Central memory CD4-positive, alpha-beta T cell (primary cell): ENCODE data around the gene SMURF2.
"Not testable (repeated sequence)": the region's sequence is repeated elsewhere in the genome, so short reads cannot be mapped to it uniquely, and the experiment has no call there.

Source experiments
- DNase-seq: peaks from one replicate; pipeline ENCODE4 v3.0.0; 2022

Gene SMURF2

DNA sequence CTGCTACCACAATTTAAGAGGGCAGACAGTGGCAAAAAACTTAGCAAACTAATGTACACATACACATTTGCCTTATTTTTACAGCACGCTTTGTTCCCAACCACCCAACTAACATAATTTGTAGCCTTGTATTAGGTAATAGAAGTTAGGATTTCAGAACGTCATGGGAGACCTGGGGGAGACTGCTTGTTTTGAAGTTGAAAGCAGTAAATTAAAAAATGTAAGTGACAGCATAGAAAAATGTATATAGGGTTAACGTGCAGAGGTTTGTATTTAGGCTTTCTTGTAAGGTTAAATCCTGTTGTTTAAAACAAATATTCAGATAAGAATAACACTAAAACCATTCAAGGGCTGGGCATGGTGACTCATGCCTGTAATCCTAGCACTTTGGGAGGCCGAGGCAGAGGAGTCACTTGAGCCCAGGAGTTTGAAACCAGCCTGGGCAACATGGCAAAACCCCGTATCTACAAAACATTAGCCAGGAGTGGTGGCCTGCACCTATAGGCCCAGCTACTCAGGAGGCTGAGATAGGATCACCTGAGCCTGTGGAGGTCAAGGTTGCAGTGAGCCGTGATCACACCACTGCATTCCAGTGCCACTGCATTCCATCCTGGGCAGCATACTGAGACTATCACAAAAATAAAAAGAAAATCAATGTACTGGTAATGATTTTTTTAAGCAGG is 2.3 kb upstream of the SMURF2 start:
- not testable (repeated sequence) for DNase-seq

DNA sequence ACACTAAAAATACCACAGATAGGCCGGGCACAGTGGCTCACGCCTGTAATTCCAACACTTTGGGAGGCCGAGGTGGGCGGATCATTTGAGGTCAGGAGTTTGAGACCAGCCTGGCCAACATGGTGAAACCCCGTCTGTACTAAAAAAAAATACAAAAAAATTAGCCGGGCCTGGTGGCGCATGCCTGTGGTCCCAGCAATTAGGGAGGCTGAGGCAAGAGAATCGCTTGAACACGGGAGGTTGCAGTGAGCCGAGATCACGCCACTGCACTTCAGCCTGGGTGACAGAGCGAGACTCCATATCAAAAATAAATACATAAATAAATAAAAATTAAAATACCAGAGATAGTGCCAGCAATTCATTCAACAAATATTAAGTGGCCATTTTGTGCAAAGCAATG is 1.7 kb upstream of the SMURF2 start:
- not testable (repeated sequence) for DNase-seq

DNA sequence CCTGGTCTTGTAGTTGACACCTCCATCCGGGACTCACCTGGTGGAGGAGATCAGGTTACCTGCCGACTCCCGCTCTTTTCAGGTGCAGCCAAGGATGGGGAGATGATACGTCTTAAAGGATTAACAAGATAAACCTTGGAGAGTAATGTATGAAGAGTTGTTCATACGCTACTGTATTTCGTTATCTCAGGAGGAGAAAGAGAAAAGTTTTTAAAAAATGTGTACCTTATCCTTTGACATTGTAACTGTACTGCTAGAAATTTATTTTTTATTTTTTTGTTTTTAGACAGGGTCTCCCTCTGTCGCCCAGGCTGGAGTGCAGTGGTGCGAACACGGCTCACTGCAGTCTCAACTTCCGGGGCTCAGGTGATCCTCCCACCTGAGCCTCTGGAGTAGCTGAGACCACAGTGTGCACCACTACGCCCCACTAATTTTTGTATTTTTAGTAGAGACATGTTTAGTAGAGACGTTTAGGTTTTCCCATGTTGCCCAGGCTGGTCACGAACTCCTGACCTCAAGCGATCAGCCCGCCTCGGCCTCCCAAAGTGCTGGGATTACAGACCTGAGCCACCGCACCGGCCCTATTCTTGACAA is 764 bp upstream of the SMURF2 start:
- DNase-seq: no peak

DNA sequence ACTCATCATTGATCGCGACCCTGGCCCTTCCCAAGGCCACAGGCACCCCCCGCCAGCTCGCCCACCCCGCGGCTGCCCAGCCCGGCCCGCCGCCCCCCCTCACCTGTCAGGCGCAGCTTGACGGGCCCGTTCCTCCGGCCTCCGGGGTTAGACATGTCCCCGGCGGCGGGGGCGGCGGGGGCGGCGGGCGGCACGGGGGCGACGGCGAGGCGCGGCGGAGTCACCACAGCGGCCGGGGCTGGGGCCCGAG is 456 bp downstream of the SMURF2 start:
- no peak for DNase-seq

DNA sequence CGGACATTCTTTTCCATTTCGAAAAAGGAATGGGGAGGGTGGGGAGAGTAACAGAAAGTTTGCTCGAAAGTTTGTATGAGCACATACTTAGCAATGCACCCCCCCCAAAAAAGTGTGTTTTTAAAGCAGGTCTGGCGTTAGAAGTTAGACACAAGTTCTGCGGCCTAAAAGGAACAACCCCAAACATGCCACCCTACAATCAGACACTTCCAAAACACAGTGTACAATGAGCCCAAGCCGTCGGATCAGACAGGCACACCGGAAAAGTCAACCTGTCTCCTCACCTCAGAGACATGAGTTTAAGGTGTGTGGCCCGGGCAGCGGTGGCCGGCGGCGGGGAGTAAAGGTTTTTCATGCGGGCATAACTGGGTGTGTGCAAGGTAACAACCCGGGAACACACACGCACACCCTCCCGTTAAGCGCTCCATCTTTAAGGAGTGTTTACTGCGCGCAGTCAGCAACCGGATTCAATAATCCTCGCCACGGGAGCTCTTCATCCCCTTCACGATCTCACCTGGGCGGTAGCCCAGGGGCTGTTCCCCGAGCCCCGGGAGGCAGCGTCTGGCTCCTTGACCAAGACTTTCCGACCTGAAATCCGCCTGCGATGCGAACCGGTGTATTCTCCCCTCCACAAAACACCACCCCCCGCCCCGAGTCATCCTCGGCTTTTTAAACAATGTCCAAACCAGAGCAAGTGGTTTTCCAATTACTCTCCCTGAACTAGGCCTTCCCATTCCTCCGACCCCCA is 955 bp downstream of the SMURF2 start:
- peak; percentile 31 for DNase-seq

DNA sequence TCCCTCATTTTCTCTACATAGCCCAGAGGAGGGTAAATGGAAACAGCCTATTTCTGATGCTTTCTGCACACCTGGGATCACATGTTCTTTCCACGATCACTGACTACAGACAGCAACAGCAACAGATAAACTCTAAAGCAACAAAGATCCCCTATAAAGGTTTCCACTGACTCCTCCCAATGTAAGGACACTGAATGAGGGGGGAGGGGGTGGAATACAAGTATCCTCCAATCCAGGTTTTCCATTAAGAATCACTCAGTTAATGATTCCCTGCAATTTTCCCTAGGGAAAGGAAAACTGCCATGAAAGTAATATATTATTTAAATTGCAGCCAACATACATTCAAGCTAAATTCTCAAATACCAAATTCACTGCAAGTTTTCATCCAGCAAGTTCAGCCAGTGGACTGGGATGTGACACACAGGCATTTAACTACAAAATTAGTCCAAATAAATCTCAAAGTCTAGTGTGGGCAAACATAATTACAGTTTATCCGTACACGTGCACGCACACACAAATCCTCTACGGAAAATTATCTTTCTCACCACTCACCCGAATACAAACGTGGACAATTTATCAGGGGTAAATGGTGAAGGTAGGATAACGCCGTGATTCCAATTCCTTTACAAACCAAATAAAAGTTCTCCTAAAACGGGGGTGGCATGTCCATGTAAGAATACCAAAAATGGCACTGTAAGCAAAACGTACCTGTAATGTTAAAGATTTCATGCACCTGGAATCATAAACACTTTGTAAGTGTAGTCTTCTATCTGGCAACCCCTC is 1.7 kb downstream of the SMURF2 start:
- peak; percentile 21 for DNase-seq

DNA sequence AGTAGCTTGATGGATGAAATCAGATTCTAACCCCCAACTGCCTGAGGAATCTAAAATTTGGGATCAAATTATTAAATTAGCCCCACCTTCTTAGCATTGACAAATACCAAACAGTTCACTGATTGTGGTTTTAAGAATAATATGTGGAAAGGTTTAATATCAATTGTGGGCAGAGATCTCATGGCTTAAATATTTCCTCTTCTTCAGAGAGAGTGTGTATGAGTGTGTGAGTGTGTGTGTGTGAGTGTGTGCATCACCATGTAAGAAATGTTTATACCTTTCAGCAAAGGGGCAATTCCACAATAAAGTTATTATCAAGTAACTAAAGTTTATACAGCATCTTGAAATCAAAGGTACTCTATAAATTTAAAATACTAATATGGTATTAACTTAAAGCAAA is 3.2 kb downstream of the SMURF2 start:
- no peak for DNase-seq

DNA sequence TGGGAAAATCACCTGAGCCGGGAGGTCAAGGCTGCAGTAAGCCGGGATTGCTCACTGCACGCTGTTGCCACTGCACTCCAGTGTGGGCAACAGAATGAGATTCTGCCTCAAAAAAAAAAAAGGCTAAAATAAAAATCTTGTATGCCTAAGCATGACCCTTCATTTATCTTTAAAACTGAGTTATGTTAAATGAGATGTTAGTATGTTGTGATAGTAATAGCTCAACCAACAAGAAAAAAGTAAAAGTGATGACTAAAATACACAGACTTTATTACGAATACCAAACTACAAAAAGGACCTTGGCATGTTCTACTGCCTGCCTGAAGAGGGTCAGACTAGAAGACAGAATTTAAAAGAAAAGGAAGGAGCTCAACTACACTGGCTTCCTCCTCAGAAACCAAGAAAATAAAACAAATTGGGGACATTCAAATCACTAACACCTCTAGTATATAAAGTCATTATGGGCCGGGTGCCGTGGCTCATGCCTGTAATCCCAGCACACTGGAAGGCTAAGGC is 4.4 kb downstream of the SMURF2 start:
- DNase-seq: no peak

DNA sequence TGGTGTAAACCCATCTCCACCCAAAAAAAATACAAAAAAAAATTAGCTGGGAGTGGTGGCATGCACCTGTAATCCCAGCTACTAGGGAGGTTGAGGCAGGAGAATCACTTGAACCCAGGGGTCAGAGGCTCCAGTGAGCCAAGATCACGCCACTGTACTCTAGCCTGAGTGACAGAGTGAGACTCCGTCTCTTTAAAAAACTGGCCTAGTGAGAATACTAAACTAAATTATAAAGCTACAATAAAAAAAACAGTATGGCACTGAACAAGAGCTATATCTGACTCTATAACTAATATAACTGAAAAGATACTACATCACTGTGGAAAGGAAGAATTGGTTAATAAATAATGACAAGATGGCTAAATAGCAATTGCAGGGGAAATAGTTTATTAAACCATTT is 6.4 kb downstream of the SMURF2 start:
- DNase-seq: no peak

DNA sequence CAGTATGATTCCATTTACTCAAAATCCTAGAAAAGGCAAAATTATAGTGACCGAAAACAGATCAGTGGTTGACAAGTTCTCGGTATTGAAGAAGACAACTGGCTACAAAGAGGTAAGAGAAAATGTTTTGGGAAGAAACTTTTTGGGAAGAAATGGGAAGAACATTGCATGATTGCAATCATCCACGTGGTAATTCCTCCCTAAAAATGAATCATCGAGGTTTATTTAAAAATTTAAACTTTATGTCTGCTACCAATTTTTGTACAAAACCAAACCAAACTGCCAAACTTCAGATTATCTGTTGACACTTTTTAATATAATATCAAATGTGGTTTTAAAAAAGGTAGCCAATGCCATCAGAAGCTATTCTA is 8.1 kb downstream of the SMURF2 start:
- no peak for DNase-seq

DNA sequence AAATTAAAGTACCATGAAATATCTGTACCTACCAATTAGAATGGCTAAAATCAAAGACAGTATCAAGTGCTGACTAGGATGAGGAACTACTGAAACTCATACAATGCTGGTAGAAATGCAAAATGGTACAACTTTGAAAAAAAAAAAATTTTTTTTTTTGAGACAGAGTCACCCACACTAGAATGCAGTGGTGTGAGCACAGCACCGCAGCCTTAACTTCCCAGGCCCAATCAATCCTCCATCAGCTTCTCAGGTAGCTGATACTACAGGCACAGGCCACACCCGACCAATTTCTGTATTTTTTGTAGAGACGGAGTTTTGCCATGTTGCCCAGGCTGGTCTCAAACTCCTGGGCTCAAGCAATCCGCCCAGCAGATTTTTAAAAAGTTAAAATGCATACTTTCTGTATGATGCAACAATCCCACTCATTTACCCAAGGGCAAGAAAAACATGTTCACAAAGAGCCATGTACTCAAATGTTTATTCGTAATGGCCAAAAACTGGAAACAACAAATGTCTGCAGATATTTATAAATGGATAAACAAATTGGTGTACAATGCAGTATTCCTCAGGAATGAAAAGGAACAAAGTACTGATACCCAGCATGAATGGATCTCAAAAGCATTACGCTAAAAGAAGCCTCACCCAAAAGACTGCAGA is 8.7 kb downstream of the SMURF2 start:
- DNase-seq: no peak

DNA sequence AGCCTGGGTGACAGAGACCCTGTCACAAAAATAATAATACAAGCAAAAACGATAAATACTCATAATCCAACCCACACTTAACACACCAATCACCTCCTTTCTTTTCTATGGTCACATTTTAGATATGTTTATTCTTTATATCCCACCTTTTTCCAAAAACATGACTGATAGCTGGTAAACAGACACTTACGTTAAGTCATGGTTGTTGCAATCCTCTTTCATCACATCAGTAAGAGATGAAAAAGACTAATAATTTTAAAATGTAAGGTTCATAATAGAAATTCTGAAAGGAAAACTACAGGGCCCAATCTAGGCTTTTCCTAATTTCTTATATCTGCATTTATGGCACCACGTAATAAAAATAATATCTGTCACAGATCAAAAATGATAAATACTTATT is 10.2 kb downstream of the SMURF2 start:
- no peak for DNase-seq

DNA sequence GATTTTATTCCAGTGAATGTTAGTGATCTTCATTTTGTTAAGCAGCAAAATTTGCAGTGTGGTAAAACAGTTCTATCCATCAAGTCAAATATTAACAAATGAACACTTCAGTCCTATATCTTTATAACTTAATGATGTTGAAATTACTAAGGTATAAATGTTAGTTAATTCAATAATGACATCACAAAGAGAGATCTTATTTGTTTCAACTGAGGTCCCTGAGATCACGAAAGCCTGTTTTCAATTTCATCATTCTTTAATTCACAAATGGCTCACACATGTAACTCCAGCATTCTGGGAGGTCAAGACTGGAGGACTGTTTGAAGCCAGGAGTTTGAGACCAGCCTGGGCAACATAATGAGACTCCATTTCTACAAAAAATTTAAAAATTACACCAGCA is 13.9 kb downstream of the SMURF2 start:
- DNase-seq: no peak

DNA sequence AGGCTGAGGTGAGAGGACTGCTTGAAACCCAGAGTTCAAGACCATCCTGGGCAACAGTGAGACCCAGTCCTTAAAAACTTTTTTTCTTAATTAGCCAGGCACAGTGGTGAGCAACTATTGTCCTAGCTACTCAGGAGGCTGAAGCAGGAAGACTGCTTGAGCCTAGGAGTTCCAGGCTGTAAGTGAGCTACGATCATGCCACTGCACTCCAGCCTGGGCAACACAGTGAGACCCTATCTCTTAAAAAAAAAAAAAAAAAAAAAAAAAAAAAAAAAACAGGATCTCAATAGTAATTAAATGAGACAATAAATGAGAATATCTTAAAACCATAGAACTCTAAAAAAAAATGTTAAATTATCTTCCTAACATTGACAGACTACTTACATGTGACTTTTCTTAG is 14.3 kb downstream of the SMURF2 start:
- DNase-seq: no peak

DNA sequence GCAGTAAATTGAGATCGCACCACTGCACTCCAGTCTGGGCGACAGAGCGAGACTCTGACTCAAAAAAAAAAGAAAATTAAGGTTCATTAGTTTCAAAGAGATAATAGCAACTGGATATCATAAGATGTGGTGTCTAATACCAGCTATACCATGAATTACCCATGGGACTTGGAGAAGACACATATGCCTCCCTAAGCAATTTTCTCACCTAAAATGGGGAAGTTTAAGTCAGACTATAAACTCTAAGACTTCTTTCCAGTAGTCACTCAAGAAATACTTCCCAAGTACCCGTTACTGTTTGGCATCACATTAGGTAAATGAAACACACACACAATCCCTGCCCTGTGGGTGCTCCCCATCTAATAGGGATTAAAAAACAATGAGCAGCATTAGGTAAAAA is 22.6 kb downstream of the SMURF2 start:
- no peak for DNase-seq

DNA sequence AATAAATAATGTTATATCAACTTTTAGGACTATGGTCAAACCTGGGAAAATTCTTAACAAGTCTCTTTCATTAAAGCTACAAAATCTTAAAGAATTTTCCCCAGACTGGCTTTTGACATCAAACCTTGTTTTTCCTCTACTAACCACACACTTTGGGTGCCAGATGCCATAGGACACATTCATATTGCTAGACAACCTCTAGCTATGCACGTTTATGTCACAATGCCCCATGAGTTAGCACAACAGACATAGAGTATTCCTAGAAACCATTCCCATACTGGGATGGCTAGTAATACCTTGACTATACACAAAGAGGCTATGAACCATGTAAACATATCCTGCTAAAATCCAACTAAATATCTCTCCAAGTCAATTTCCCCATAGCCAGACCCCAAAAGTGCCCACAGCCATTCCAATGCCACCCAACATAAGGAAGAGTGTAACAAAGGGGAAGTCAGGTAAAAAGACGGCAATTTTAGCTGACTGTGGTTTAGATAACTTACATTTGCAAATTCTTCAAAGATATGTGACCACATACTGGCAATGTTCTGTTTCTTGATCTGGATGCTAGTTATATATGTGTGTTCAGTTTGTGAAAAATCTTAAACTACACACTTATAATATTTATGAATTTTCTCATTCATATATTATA is 23.4 kb downstream of the SMURF2 start:
- DNase-seq: no peak

DNA sequence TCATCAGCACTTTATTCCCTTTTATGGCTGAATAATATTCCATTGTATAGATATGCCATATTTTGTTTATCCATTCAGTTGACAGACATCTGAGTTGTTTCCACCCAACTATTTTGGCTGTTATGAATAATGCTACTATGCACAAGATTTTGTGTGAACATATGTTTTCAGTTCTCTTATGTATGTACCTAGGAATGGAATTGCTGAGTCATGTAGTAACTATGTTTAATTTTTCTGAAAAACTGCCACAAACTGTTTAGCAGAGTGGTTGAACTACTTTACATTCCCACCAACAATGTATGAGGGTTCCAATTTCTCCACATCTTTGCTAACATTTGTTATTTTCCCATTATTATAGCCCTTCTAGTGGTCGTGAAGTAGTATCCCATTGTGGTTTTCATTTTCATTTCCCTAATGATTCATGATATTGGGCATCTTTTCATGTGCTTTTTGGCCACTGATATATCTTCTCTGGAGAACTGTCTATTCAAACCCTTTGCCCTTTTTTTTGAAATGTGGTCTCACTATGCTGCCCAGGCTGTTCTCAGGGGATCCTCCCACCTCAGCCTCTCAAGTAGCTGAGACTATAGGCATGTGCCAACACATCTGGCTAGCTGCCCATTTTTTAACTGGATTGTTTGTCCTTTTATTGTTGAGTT is 26.3 kb downstream of the SMURF2 start:
- DNase-seq: no peak

DNA sequence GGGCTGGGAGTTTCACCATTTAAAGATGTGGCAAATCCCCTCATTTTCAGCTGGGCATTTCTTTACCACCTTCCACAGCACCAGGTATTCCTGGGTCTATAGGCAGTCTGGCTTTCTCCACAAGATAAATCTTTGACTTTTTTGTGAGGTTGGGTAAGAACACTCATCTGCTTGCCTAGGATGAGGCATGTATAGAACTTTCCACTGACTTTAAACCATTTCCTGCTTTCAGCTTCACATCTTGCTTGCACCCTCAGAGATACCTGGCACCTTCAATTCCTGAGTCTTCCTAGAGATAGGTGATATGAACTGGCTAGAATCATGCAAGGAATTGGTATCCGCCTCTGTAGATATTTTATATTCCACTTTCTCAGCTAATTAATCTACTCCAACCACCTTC is 27.9 kb downstream of the SMURF2 start:
- no peak for DNase-seq

DNA sequence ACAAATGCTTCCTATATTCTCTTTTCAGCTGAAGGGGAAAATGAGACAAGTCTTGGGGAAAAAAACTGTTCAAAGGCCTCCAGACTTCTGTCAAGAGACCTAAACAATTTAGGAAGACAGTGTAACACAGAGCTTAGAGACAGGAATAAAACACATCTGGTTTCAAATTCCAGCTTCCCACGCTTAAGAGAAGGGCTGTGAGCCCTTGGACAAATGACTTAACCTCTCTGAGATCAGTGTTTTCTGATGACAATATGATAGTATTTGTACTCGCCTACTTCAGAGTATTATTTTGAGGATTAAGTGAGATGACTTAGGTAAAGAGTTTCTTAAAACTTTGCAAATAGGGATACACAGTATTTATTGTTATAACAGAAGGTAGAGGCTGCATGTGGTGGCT is 29.5 kb downstream of the SMURF2 start:
- no peak for DNase-seq

DNA sequence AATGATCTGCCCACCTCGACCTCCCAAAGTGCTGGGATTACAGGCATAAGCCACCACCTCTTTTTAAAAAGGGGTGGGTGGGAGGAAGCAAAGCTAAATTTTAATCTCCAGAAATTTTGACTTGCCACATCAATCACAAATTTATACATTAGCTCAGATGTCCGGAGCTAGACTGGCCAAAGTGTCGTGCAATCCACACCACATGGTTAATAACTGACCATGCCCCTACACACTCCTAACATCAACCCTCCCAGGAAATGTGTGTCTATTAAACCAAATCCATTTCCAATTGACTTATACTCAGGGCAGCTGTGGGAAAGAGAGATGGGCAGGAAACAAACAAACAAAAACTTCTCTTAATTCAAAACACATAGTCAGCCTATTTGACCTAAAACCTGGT is 29.9 kb downstream of the SMURF2 start:
- DNase-seq: no peak

DNA sequence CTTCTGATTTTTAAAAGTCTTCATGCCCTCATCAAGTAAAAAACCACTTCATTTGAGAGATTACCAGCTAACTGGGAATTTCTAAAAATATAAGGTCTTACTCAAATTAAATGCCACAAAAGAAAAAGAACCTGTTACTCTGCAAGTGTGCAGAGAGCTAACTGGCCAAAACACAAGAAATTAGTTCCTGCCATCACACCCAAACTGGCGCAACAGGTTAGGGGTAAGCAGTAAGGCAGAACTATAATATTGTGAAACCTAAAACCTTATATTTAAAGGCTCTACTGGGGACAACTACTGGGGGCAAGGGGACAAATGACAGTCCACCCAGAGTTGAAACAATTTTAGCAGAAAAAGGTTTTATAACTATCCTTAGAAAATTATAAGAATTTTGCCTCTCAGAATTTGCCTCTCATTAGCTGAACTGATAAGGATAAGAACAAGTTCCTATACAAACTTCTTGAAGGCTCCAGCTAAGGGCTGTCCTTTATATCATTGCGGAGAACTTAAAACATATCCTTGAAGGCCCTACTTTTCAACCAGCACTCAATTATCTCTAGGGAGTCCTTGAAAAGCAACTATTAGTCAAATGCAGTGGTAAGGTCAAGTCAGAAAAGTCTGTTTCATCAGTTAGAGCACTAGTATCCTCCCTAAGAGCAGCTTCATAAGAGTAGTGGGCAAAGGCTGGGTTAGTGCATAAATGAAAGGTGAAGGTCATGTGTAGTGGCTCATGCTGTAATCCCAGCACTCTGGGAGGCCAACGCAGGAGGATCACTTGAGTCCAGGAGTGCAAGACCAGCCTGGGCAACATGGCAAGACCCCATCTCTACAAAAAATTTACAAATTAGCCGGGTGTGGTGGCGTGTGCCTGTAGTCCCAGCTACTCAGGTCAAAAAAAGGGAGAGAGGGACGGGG is 31.5 kb downstream of the SMURF2 start:
- DNase-seq: no peak
